ENCODE results near the gene NR3C1.

Gene NR3C1

DNA sequence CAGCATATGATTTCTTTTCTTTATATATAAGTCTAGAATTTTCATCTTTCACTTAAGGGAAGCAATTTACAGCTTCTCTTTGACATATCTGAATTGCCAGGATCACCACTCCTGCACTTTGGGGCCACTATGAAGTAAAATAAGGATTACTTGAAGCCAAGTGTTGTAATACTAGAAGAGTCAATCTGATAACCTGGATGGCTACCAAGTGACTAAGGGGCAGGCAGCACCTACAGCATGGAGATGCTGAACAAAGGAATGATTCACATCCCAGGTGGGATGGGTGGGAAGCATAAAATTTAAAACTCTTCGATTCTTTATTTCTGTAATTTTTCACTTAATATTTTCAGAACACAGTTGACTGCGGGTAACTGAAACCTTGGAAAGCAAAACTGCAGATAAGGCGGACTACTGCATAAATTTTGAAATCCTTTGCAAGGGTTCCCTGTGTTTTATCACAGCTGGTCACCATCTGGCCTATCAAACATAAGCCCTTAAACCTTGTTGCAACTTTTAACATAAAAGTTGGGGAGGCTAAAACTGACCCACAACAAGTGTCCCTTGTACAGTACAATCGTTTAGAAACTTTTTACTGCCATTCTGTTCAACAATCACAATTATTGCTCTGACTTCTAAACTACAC, 31.2 kb downstream of the NR3C1 start:
- in situ Hi-C loops (cut with MboI; ENCODE audit: low sequenced_read_pairs) = no loop called here

- in situ Hi-C loops (cut with MboI; ENCODE audit: low sequenced_read_pairs) = no loop called here
Measured at GRCh38 chr5:143370440-143370839, 33.0 kb downstream of the NR3C1 start.

DNA sequence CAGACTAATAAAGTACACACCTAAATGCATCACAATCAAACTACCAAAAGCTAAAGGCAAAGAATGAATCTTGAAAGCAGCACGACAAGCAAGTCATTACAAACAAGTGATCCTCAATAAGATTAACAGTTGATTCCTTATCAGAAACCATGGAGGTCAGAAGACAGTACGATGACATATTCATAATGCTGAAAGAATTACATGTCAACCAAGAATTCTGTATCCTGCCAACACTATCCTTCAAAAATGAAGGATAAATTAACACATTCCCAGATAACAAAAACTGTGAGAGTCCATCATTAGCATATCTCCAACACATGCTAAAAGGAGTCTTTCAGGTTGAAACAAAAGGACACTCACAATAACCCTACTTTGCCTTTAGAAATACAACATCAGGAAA, 39.4 kb downstream of the NR3C1 start:
- in situ Hi-C loops (cut with MboI; ENCODE audit: low sequenced_read_pairs) = no loop called here

DNA sequence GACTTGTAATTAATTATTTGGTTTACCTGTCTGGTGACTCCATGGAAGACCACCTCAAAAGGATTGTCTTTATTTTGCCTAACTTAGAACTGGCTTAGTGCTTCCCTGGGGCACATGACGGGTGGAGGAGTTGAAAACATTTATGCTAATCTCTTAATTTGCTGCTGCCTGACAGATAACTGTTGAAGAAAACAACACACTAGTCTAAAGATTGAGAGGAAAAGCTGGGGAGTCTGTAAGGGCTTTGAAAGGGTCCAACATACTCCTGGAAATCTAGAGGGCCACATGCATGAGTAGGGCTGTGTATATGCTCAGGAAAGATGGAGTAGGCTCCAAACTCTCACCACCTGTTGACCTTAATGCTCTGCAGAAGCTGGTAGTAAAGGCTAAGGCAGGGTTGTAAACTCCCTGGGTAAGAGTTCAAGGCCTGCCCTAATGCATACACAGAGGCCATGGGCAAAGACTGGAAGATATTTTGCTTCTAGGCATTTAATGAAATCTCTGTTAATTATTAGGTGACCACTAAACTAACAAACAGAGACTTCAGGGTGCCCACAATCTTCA, 40.7 kb downstream of the NR3C1 start:
- in situ Hi-C loops (cut with MboI; ENCODE audit: low sequenced_read_pairs) = no loop called here

GRCh38 chr5:143361438-143361837, 42.0 kb downstream of the NR3C1 start:
- in situ Hi-C loops (cut with MboI; ENCODE audit: low sequenced_read_pairs) = no loop called here

GRCh38 chr5:143360755-143361154, 42.7 kb downstream of the NR3C1 start:
- in situ Hi-C loops (cut with MboI; ENCODE audit: low sequenced_read_pairs) = no loop called here

- in situ Hi-C loops (cut with MboI; ENCODE audit: low sequenced_read_pairs) = no loop called here
Measured at GRCh38 chr5:143359869-143360268, 43.6 kb downstream of the NR3C1 start.

DNA sequence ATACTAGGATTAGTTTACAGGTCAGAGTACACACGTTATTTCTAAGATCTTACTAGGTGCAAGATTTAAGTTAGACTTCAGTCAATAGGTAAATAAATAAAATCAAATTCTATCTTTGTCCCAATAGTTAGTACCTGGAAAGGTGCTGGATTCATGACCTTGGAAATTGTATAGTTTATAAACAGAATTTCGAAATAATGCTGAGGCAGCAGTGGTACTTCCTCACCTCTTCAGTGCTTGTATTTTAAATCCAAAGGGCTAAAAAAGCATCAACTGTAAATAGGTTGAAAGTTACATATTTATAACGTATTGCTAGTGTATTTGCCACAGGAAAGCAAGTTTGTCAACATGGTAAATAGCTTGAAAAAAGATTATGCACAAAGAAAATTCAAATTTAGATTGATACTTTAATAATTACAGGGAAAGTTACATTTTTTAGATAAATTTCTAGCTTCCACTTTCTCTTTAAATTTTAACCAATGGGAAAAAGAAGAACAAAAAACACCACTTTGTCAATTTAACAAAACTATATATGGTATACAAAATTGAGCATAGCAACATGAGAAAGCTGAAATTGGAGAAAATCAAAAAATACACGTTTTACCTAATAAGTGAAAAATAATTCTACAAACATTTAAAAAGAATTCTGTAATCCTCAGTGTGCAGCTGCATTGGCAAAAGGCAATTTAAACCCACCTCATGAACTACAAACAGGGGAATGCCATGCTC, 46.5 kb downstream of the NR3C1 start:
- in situ Hi-C loops (cut with MboI; ENCODE audit: low sequenced_read_pairs) = no loop called here

GRCh38 chr5:143355710-143356109, 47.8 kb downstream of the NR3C1 start:
- in situ Hi-C loops (cut with MboI; ENCODE audit: low sequenced_read_pairs) = no loop called here

DNA sequence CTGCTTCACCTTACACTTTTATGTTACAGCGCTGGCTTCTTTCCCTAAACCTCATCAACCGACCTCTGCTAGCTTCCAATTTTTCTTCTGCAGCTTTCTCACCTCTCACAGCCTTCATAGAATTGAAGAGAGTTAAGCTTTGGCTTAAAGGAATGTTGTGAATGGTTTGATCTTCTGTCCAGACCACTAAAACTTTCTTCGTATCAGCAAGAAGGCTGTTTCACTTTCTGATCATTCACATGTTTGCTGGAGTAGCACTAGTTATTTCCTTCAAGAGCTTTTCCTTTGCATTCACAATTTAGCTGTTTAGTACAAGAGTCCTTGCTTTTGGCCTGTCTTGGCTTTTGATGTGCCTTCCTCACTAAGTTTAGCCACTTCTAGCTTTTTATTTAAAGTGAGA, 49.5 kb downstream of the NR3C1 start:
- in situ Hi-C loops (cut with MboI; ENCODE audit: low sequenced_read_pairs) = no loop called here

DNA sequence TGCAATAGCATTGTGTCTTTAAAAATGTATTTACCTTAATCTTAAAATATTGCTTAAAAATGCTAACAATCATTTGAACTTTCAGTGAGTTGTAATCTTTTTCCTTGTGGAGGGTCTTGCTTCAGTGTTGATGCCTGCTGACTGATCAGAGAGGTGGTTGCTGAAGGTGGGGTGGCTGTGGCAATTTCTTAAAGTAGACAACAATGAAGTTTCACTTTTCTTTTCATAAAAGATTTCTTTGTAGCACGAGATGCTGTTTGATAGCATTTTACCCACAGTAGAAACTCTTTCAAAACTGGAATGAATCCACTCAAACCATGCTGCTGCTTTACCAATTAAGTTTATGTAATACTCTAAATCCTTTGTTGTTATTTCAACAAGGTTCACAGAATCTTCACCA, 50.8 kb downstream of the NR3C1 start:
- in situ Hi-C loops (cut with MboI; ENCODE audit: low sequenced_read_pairs) = no loop called here

DNA sequence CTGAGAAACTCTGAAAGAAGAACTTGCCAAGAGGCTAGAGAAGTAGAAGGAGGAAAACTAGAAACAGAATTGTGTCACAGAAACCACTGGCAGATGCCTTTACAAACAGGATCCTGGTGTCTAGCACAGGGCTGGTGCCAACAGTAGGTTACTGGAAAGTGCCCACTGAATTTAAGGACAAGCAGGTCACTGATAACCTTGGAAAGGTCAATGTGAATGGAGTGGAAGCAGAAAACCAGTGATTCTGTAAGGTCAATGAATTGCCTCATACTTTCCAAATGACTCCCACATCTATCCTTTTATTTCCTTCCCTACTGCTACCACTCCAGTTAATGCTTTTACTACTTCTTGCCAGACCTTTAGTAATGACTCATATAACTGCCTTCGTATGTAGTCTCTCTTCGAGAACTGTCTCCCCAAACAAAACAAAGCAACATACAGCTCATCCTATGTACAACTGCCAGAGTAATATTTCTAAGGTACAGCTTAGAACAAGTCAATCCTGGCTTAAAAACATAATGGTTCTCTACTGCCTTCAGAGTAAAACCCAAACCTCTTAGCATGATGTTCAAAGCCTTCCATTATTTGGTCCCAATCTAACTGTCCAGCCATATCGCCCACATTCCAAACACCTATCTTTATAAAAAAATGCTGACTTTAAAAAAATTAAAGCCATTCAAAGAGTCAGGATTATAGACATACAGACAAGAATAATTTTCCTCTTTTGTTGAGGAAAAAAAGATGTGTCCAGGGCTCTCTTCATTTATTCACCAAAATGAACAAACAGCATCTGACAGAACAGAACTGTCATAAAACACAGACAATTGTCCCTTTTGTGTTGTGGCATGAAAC, 52.5 kb downstream of the NR3C1 start:
- in situ Hi-C loops (cut with MboI; ENCODE audit: low sequenced_read_pairs) = no loop called here

DNA sequence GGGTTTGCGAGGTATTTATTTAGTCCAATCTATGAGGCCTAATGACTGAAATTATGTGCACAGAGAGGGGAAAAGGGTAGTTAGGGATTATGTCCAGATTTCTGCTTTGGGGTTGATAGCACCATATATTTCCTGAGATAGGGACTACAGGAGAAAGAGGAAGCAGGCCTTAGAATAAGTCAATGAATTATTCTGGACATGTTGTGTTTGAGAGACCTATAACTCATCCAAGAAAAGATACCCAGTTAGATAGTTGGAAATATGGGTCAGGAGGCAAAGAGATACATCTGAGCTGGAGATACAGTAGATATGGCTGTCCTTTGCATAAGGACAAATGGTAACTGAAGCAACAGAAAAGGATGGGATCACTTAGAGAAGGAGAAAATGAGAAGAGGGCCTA, 53.1 kb downstream of the NR3C1 start:
- in situ Hi-C loops (cut with MboI; ENCODE audit: low sequenced_read_pairs) = no loop called here

GRCh38 chr5:143349177-143349576, 54.3 kb downstream of the NR3C1 start:
- in situ Hi-C loops (cut with MboI; ENCODE audit: low sequenced_read_pairs) = no loop called here

DNA sequence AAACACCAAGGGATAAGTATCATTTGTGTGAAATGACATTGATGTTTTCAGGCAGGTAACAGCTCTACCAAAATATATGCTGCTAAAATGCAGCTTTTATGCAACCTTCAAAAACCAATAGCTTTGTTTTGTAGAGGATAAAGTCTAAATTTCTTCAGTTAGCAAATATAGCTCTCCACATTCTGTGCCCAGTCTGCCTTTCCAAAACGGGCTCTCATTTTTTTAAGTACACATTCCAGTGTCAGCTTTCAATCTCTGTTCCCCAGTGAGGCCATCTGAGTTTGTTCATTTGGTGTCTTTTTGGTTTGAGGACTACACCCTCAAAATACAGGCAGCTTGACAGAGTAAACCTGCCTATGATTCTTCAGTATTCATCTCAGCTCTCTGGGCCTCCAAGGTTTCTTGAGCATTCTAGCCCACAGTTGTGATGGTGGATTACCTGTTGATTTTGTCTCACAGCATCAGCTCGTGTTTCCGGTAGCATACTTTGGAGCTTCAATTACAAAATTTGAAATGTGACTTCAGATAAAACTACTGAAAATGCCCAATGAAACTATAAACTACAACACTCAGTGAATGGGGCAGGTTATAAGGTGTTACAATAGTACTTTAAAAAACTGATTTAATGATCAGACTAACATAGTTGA, 55.7 kb downstream of the NR3C1 start:
- in situ Hi-C loops (cut with MboI; ENCODE audit: low sequenced_read_pairs) = no loop called here

GRCh38 chr5:143347046-143347445, 56.4 kb downstream of the NR3C1 start:
- in situ Hi-C loops (cut with MboI; ENCODE audit: low sequenced_read_pairs) = no loop called here

DNA sequence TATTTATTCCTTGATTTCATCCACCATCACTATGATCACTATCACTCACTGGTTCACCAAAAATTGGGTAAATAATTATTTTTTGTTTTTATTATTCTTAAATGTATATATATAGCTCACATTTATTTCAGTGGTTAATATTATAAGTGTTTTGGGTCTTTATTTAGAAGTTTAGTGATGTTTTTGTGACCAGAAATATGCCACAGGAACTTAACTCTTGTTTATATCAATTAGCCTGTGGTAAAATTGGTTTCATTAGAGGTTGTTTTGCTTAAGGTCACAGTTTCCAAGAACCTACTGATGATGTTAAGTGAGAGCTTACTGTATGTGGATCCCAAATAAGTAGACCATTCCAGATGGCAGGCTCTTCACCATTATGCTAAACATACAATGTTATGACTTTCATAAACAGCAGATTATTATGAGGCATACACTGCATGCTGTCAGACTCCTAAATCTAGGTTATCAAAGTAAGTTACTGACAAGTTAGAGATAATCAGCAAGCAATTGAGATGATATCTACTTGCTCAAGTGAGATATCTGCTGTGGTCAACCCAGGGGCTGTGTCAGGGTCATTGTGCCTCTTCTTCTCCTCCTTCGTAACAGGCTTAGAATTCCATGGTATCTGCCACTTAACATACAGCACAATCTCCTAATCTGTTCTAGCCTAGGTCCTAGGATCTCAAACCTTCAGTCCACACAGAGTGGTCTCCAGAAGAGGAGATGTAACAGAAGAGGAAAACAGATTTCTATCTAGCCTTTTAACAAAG, 57.6 kb downstream of the NR3C1 start:
- in situ Hi-C loops (cut with MboI; ENCODE audit: low sequenced_read_pairs) = no loop called here

DNA sequence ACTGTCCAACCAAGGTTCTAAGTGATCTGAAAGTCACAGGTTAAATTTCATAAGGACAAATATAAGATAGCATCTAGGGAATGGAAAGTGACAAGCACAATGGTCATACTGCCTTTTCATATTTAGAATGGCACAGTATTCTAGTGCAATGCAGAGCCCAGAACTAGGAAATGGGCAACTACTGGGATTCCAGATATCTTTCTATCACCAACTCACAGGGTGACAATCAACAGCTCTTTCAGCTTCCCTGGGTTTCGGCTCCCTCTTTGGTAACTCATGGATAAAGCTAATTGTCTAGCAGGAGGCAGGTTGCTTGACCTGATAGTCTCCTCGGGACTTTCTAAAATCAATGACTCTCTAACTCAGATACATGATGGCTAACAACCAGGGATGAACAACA, 60.4 kb downstream of the NR3C1 start:
- in situ Hi-C loops (cut with MboI; ENCODE audit: low sequenced_read_pairs) = no loop called here

- in situ Hi-C loops (cut with MboI; ENCODE audit: low sequenced_read_pairs) = no loop called here
Measured at GRCh38 chr5:143342607-143343006, 60.9 kb downstream of the NR3C1 start.

GRCh38 chr5:143341807-143342570, 61.5 kb downstream of the NR3C1 start:
- in situ Hi-C loops (cut with MboI; ENCODE audit: low sequenced_read_pairs) = no loop called here

Measured in HL-60/S4 treated with retinoic acid at 250 ng/mL for 4 days and 3 days (cell line).